AG09309 (cell line): ENCODE data around the gene FUT9.

ENCODE experiments used
- DNase-seq: peaks from one replicate; pipeline ENCODE4 v3.0.0-alpha.2; 2010; ENCODE audit warnings: low read depth
- H3K4me3 ChIP-seq: 2 replicates; pipeline ENCODE4 v1.5.1; 2011; ENCODE audit warnings: mild to moderate bottlenecking, low read depth, low read length, moderate library complexity; ENCODE audit not compliant: control insufficient read depth
- TF ChIP-seq, protein P1 (sequence below): IDR thresholded peaks from 2 replicates; pipeline ENCODE4 v1.5.1; 2011; ENCODE audit warnings: mild to moderate bottlenecking, low read depth, low read length, inconsistent platforms; ENCODE audit not compliant: insufficient read depth, control insufficient read depth; ENCODE audit errors: missing control alignments

Gene FUT9

DNA sequence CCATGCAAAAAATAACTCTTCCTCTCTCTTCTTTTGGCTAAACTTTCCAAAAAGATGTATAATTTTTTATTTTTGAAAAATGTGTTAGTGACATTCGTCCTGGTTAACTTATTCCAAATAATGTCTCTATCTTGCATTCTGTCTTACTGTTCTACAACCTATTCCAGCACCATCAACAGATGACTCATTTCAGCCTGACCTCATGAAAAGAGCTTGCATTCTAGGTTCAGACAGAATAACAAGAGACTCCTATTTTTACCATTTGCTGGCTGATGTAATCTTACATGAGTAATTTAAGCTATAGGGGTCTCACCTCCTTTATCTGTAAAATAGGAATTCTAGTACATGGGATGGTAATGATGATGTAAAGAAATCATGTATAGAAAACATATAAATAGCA lies 109.0 kb downstream of the FUT9 start:
- no peak overlapping the region for H3K4me3 ChIP-seq
- TF ChIP-seq, protein P1, sequence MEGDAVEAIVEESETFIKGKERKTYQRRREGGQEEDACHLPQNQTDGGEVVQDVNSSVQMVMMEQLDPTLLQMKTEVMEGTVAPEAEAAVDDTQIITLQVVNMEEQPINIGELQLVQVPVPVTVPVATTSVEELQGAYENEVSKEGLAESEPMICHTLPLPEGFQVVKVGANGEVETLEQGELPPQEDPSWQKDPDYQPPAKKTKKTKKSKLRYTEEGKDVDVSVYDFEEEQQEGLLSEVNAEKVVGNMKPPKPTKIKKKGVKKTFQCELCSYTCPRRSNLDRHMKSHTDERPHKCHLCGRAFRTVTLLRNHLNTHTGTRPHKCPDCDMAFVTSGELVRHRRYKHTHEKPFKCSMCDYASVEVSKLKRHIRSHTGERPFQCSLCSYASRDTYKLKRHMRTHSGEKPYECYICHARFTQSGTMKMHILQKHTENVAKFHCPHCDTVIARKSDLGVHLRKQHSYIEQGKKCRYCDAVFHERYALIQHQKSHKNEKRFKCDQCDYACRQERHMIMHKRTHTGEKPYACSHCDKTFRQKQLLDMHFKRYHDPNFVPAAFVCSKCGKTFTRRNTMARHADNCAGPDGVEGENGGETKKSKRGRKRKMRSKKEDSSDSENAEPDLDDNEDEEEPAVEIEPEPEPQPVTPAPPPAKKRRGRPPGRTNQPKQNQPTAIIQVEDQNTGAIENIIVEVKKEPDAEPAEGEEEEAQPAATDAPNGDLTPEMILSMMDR, result no peak
- DNase-seq, result no peak

DNA sequence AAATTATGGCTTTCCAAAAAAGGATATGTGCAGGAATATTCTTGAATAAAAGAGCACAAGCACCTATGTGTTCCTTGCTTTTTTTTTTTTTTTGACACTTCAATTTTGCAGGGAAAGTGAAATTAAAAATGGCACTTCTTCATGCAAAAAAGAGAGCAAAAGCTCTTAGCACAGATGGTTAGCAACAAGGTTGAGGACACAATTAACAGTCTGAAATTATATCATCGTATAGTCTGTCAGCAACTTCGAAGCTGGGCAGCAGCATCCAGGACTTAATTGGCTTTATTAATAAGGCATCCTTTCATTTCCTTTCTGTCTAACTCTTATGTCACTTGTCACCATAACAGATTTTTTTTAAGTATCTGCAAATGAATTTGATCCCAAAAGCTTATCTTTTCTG lies 122.6 kb downstream of the FUT9 start:
- H3K4me3 ChIP-seq, result no peak overlapping the region
- TF ChIP-seq, protein P1, result no peak
- DNase-seq, result no peak

DNA sequence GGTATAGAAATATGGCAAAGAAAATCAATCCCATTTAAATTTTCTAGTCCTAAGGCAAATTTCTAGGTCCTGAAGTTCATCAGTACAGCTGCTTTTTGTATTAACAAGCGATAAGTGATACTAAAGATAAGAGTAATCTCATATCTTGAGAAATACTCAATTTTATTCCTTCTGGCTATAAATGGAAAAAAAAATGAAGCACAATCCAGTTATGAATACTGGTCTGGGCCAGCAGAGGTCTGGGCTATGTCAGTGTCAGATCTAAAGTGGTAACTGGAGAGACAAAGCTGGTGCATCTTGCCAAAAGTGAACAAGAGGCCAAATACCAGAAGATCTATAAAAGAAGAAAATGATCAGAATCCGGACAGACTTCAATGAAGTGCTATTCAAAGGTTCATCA lies 126.4 kb downstream of the FUT9 start:
- DNase-seq, result no peak
- TF ChIP-seq, protein P1, result no peak
- no peak overlapping the region for H3K4me3 ChIP-seq

DNA sequence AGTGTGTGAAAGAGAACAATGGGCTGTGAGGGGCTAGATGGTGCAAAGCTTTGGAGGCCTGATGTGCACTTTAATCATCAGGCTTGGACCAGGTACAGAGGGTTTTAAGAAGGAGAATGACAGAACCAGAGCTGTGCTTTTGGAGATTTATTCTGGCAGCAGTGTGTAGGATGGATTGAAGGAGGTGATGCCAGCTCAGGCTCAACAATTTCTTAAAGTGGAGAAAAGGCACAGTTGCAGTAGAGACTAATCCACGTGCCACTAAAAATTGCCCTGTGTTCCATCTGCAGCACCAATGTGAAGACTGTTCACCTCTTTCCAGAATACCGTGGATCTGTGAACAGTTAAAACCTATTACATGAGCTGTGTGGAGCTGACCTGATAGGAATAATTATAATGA lies 134.7 kb downstream of the FUT9 start:
- no peak overlapping the region for H3K4me3 ChIP-seq
- no peak for DNase-seq
- TF ChIP-seq, protein P1, result no peak

DNA sequence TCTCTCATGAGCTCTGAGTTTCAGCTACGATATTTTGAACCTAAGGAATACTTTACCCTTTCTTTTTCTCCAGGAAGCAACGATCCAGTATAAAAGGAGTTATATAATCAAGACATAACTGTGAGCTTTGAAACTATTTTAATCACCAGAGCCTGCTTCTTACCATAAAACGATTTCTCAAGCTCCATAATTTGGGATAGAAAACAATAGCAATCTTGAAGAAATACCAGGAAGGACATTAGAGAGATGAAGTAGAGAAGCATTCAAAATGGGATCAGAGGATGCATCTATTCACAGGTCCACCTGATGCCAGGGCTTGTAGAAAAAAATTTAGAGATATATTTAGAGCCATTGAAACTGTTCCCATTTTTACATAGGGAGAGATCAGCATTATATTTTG lies 135.9 kb downstream of the FUT9 start:
- no peak for DNase-seq
- no peak overlapping the region for H3K4me3 ChIP-seq
- TF ChIP-seq, protein P1, result no peak

DNA sequence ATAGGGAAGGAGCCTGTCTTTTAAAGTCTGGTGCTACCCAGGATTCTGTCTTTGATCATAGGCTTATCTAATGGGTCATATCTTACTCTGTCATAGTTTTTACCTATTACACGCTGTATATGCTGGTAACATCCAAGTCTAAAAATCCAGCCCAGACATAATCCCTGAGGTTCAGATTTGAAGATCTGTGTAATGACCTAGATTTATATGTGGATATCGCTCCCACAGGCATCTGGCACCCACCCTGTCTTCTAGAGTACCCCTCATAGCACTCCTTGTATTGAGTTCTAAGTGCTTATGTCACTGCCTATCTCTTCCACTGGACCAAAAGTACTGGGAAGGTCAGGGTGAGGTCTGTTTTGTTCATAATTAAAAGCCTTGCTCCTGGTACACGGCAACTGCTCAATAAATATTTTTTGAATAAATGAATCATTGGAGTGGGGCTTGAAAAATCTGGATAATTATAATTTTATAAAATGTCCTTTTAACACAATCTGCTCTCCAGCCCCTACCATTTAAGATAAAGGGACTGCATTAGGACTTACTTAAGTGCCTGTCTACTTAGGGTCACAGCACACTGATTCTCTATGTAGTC lies 136.4 kb downstream of the FUT9 start:
- TF ChIP-seq, protein P1, result no peak
- DNase-seq, result no peak
- no peak overlapping the region for H3K4me3 ChIP-seq

DNA sequence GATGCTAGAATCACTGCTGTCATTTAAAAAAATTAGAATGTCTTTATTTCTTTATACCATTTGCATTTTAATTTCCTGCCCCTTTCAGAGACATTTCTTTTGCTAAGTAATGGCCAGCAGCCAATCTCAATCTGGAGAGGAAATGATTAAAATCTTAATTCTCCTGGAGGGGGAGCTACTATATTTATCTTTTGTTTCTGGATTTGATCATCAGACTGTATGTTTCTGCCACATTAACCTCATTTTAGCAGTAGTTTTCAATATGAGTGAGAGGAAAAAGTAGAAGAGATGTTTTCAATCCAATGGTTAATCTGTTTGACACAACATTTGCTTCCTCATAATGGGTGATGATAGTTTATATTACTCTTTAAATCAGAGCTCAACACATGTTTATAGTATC lies 138.0 kb downstream of the FUT9 start:
- DNase-seq, result no peak
- TF ChIP-seq, protein P1, result no peak
- H3K4me3 ChIP-seq, result no peak overlapping the region
